Stimulated activated CD8-positive, alpha-beta memory T cell treated with anti-CD3 and anti-CD28 coated beads, Interleukin-4, amount 100 ng/mL, for 4 hours (primary cell): ENCODE measurements around the gene WDR26.
A peak's percentile ranks its signal among the peaks of the same experiment; 100 is the strongest.

Source experiments
- DNase-seq, 2 donors: peaks; one replicate each; pipeline ENCODE4 v3.0.0-alpha.2; 2020; ENCODE audit warnings: low read depth in 2 of 2, low spot score in 1 of 2

Gene WDR26

DNA sequence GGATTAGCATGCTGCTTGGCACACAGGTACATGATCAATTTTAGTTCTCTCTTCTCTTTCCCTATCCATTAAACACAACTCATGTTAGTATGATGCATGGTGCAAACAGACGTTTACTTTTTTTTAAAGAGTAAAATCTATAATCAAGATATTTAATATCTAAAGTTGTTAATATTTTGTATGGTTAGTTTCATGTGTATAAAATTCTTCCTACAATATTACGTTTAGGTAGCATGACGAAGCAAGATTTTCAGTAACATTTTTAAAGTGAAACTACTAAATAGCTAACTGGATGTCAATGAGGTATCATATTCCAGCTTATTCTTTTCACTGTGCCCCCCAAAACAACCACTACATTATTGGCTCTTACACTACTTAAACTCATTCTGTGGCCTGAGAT is 41.3 kb downstream of the WDR26 start:
- DNase-seq, result no peak

DNA sequence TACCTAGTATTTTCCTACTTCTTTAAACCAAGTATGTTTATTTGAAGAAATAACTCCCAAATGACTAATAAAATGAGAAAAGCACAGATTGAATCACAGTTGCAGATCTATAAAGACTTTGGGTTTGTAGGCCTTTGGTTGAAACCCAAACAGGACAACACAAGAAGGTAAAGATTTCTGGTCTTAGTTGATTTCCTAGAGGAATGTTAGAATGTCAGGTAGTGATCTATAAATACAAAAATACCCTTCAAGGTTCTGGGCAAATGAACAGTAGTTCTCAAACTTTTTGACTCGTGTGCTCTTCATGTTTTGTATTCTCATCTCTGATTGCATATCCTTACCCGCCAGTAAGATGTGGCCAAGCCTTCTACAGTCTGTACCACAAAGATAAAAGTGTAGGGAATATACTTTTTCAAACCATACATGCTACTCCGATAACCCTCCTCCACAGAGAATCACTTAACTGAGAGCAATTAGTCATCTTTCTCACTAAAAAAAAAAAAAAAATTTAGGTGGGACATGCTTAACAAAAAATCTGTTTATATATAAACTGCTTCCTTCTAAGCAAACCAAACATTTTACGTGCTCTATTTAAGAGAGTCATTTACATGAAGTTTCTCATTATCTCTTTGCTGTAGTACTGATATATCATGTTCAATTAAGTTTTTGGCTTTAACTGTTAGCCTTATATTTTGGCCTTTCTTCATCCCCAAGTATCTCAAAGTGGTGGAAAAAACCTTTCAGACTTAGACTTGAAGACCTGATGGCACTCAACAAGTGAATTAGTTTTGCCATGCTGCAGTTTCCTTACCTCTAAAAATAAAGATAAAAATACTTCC is 42.0 kb downstream of the WDR26 start:
- DNase-seq, result no peak

DNA sequence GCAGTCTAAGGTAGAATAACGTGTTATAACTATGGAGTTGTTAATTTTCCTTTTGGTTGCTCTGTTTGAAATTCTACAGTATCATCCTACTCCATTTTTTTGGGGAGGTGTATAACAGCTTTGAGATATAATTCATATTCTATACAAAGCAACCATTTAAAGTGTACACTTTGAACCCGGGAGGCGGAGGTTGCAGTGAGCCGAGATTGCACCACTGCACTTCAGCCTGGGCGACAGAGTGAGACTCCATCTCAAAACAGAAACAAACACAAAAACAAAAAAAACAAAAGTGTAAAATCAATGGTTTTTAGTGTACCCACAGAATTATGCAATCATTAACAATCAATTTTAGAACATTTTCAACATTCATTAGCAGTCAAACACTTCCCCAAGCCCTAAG is 44.1 kb downstream of the WDR26 start:
- DNase-seq, result no peak

DNA sequence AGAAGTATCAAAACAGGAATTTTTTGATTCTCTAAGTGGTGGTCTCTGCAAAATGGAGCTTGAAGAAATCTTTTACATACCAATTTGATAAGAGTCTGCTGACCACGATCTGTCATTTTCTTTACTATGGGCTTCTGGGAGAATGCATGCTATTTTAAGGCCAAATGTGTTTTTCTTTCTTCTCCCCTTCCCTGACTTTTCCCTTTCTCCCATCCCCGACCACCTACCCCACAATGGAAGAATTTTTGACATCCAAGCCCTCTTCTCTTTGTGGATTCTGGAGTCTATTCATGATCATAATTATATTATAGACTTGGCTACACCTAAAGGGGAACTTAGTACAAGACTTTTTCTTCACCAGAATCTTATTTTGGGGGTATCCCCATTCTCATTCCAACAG is 46.7 kb downstream of the WDR26 start:
- no peak for DNase-seq

- no peak for DNase-seq
These were observed 47.2 kb downstream of the WDR26 start for GRCh38 chr1:224387302-224387912.

DNA sequence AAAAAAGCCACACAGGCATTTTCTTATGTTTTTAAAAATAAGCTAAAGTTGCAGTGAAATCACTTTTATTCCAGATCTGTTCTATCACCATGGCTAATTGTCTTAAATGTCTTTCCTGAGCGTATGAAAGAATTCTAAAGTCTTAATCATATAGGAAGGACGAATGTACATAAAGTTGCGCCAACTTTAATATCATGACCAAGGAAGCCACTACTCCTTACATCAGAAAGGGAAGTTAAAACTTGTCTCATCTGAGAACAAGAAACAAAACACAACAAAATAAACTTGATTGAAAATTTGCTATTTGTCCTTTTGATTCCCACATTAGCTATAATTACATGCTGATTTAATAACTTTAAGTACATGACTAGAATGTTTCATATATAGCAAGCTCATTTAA is 51.4 kb downstream of the WDR26 start:
- DNase-seq, result no peak

DNA sequence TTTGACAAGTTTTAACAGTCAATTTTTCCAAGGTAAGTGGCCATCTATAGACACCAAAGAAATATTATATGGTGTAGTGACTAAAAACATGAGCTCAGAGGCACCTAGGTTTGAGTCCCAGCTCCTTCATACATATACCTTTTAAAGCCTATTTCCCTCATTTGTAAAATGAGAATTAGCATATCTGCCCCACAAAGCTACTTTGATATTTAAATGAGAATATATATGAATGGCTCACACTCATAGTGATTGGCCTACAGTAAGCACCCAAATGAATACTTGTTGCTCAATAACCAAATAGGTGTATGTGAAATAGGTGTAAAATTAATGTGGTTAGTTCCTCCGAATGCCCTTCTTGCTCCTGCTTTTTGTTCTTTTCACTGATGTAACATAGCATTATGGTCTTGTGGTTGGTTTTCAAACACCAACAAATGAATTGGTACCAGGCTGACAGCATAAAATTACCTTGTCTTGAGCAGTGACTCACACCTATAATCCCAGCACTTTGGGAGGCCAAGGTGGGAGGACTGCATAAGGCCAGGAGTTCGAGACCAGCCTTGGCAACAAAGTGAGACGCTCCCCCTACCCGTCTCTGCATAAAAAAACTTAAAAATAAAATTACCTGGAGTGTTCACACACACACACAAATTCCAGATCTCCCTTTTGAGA is 52.6 kb downstream of the WDR26 start:
- DNase-seq, result no peak

GRCh38 chr1:224380003-224380402 is 54.6 kb downstream of the WDR26 start:
- no peak for DNase-seq

DNA sequence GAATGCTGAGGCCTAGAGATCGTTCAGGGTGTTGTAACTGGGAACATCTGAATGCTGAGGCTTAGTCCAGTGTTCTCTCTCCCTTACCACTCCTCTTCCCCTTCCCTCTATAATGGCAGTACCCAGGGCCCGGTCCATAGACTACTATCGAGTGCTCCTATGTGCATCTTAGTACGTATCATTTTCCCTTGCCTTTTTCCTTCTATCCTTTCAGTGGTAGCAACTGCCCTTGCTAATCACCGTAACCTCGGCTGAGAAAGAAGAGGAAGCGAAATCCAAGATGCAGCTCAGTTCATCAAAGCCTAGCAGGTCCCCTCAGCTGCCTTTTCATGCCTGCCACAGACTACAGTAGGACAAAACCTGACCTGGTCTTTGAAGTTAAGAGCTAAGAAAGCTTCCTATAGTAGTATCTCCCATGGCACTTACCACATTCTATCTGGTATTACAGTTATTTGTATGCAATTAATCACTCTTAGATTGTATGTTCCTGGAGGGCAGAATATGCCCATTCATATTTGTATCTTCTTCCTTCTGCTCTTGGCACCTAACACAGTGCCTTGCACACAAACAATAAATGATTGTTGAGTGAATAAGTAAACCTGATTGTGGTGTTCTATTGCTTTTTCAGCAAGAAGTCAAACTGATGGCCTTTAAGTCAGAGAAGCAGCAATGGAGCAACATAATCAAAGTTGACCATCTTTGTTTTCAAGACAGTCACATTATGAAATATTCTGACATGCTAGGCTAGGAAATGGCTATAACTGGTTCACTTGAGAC is 55.6 kb downstream of the WDR26 start:
- DNase-seq, result no peak

DNA sequence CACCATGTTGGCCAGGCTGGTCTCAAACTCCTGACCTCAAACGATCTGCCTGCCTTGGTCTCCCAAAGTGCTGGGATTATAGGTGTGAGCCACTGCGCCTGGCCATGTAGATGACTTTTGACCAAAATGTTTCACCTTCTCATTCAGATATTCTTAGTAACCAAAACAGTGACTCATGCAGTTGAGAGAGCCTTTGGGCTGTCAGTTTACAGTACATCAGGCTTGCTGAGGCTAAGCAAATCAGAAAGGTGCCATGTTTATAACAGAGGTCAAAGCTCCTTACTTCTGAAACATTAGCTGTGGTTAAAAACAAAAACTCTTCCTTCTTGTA is 57.0 kb downstream of the WDR26 start:
- no peak for DNase-seq

- DNase-seq, result no peak
These were observed 59.5 kb downstream of the WDR26 start for GRCh38 chr1:224375059-224375458.

GRCh38 chr1:224373008-224373590 is 61.5 kb downstream of the WDR26 start:
- DNase-seq, result no peak

- no peak for DNase-seq
These were observed 66.2 kb downstream of the WDR26 start for GRCh38 chr1:224368409-224368808.

- DNase-seq, result no peak
These were observed 75.4 kb downstream of the WDR26 start for GRCh38 chr1:224359207-224359606.

GRCh38 chr1:224358237-224358636 is 76.4 kb downstream of the WDR26 start:
- DNase-seq, result no peak

GRCh38 chr1:224357626-224358124 is 76.9 kb downstream of the WDR26 start:
- DNase-seq, result no peak

GRCh38 chr1:224356685-224357625 is 77.6 kb downstream of the WDR26 start, which contains the start of gene CNIH4:
Gene CNIH4 (plus strand): TSS chr1:224356879. CDS start chr1:224356925, 46 bp downstream.
- peak; percentile 67 to 80 for DNase-seq

DNA sequence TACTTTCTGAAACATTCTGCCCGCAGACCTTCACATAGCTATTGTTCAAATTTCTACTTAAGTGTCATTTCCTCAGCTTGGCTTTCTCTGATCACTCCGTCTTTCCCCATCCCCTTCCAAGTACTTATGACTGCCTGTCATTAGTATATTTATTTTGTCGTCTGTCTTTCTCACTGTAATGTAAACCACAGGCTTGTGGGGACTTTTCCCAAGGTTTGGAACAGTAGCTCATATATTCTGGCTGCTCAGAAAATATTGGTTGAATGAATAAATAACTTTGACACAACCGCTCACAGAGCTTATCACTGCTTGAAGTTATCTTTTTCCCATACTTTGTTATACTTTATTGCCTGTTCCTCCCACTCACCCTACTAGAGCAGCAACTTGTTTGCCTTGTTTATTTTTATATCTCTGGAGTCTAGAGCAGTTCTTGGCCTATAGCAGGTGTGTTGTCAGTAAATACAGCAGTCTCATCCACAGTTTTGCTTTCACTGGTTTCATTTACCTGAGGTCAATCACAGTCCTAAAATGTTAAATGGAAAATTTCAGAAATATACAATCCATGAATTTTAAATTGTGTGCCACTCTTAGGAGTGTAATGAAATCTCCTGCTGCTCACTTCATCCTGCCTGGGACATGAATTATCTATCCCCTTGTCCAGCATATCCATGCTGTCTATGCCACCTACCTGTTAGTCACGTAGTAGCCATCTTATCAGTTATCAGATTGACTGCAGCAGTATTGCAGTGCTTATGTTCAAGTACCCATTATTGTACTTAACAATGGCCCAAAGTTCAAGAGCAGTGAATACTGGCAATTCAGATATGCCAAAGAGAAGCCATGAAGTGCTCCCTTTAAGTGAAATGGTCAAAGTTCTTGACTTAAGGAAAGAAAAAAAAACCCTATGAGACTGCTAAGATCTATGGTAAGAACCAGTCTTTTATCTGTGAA is 80.3 kb downstream of the WDR26 start:
- DNase-seq, result no peak
